GDM1 (cell line): ENCODE measurements around the gene CENPF.
"Not testable (repeated sequence)": the region's sequence is repeated elsewhere in the genome, so short reads cannot be mapped to it uniquely, and the experiment has no call there.

ENCODE experiments used
- DNase-seq: peaks from one replicate; lab custom pipeline; 2025; lab: John Stamatoyannopoulos, UW

CENPF gene

DNA sequence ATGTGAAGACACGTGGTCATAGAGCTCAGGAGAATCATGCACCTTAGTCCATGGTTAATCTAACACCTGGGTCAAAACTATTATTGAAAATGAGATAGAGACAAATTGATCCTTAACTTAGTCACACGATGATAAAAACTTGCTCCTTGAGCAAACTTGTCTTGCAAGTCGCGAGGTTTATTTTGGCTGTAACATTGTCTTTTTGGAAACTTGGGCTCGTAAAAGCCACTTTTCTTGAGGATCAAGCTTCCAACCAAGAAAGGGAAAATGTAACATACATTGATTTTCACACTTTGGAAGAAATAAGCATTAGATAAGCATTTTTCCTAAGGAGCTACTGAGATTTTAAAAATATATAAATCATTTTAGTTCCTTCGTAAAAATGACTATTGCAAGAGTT lies 19.9 kb upstream of the CENPF start:
- no peak for DNase-seq

DNA sequence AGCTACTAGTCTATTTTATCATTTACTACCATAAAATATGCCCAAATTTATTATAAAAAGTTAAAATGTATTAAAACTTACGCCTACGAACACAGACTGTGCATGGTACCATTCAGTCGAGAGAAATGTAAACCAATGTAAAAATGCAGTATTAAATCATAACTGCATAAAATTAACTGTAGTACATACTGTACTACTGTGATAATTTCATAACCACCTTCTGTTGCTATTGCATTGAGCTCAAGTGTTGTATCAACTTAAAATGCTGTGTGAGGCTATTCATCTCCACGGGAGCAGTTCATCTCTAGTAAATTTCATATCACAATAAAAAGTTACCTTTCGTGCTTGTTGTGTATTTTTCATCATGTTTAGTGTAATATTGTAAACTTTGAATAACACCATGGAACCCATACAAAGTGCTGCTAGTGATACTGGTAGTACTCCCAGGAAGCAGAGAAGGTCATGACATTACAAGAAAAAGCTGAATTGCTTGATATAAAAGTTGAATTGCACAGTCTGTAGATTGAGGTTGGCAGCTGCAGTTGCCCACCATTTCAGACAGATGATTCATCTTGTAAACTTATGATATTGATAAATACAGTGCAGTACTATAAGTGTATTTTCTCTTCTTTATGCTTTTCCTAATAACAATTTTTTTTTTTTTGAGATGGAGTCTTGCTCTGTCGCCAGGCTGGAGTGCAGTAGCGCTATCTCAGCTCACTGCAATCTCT lies 19.0 kb upstream of the CENPF start:
- DNase-seq = no peak

DNA sequence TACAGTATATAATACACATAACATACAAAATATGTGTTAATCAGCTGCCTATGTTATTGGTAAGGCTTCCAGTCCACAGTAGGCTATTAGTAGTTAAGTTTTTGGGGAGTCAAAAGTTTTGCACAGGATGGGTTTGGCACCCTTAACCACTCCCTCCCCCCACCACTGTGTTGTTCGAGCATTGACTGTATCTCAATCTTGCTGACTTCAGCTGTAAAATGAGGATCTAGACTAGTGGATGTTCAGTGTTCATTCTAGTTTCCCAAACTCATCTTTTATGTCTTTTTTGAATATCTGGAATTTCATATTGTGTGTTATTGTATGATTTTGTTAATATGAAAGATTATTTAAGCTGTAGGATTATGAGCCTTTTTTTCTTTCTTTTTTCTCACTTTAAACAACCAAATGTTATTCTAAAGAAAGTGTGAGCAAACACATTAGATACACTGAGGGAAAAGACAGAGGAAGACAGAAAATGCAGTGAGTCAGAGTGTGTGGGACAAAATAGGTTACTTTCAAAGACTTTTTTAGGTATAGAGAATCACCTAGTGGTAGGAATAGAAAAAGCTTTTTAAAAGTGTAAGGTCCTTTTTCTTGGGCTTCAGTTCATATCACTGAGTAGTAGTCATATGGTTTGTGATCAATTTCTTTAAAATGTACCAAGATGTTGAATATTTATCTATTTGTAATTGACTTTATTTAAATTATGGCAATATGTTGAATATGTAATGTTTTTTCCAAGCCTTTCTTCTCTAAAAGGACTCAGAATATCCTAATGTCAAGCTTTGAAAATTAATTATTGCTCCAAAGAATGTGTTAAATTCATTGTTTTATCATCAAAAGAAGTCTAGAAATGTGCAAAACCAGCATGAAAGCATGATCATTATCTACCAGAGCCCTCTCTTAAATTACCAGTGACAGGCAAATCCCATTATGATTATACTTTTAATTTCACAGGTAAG lies 17.9 kb upstream of the CENPF start:
- DNase-seq = peak; percentile 4

DNA sequence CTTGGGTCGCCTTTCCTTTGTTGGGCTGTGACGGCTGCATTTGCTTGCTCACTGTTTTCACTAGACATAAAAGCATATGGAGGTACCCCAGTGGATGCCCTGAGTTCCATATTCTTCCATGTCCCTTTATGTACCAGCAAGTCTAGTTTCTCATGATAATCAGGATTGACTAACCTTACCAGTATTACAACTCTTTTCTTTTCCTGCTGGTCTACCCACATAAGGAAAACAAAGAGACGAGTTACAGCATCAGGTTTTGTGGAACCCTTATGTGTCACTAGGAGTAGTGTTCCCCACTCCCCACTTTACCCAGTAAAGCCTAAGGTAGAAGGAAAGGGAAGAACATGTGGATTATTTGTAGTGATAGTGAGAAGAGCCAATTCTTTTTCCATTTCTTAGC lies 16.4 kb upstream of the CENPF start:
- DNase-seq = no peak

DNA sequence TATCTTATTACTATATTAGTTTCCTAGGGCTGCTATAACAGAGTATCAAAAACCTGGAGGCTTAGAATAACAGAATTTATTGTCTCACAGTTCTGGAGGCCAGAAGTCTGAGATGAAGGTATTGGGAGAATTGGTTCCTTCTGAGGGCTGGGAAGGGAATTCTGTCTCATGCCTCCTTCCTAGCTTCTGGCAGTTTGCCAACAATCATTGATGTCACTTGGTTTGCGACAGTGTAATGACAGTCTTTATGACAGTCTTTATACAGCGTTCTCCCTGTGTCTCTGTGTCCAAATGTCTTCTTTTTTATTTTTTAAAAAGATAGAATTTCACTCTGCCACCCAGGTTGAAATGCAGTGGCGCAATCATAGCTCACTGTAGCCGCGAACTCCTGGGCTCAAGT lies 15.8 kb upstream of the CENPF start:
- DNase-seq = no peak

DNA sequence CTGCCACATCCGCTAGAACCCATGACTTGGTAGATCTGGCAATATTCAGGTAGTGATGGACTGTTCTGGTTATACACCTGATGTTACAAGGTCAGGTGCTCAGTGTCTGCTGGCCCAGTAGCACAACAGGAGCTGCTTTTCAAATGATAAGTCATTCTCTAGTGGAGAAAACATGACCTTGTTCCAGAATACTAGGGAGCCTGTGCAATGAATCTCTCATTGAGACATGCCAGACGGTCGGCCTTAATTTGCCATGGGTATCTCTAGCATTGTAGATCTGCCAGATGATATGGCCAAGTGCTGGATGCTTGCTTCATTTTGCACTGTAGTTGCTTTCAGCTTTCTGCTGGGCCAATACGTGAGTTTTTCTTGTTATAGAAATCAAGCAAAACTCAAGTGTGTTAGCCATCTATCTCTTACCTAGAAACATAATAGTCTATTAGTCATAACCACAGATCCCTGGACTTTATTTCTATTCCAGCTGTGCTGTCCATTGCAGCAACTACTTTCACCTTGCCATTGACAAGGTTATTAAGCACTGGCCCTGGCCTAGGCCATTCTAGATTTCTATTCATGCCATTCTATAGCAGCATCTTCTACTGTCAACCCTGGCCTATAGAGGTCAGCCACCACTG lies 13.9 kb upstream of the CENPF start:
- no peak for DNase-seq

DNA sequence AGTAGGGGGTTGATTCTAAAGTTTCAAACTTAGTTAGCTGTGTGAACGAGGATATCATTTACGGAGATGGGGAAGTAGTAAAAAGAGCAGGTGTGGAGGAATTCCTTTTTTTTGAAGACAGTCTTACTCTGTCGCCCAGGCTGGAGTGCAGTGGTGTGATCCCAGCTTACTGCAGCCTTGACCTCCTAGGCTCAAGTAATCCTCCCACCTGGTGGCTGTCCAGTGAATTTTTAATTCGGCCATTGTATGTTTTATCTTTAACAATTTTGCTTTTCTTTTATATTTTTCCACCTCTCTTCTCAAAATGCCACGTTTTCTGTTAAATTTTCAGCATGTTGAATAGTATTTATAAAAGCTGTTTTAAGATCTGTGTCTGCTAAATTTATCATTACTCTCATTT lies 12.3 kb upstream of the CENPF start:
- no peak for DNase-seq

DNA sequence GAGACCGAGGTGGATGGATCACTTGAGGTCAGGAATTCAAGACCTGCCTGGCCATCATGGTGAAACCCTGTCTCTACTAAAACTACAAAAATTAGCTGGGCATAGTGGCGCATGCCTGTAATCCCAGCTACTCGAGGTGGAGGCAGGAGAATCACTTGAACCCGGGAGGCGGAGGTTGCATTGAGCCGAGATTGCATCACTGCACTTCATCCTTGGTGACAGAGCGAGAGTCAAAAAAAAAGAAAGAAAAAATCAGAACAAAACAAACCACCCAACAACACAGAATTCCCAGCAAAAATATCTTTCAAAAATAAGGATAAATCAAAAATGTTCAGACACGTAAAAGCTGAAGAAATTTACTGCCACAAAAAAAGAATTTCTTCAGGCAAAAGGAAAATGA lies 11.1 kb upstream of the CENPF start:
- not testable (repeated sequence) for DNase-seq

DNA sequence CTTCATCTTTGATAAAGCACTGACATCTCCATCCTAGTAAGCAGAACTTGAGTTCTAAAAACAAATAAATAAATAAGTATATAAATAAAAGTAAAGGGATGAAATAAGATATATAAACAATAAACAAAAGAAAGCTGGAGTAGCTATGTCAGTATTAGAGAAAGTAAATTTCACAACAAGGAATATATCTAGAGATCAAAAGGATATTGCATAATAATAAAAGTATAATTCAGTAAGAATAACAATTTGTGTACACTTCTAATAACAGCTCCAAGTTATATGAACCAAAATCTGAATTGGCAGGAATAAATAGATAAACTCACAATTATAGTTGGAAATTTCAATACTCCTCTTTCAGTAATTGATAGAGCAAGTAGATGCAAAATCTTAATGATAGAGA lies 9.8 kb upstream of the CENPF start:
- no peak for DNase-seq

DNA sequence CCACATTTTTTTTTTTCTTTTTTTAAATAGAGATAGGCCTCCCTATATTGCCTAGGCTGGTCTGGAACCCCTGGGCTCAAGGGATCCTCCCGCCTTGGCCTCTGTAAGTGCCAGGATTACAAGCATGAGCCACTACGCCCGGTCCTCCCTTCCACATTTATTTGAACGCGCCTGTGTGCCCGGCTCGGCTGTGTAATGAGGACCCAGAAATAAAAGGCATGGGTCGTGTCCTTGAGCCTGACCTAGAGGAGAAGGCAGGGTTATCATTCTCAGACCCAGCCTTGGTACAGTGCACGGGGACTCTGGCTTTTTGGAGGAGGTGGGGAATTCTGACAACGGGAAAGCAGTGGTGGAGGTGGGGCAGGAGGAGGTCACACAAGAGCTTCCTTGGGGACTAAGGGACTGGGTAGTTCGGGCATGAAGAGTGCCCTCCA lies 841 bp downstream of the CENPF start:
- no peak for DNase-seq

DNA sequence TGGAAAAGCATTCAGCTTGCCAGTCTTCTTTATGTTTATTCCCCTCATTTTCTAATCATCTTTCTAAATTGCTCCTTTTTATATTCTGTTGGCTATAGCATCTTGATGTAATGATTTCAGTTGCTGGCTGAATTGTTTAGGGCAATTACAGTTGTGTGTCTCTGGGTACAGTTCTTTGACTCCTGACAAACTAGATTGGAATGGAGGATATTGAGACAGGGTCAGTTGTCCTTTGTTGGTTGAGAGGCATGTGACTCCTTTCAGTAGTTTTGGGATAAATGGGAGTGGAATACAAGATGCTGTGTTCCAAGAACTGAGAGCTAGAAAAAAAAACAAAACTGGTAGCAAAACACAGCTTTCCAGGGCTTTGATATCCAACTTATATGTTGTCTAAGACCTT lies 1.5 kb downstream of the CENPF start:
- DNase-seq = no peak

DNA sequence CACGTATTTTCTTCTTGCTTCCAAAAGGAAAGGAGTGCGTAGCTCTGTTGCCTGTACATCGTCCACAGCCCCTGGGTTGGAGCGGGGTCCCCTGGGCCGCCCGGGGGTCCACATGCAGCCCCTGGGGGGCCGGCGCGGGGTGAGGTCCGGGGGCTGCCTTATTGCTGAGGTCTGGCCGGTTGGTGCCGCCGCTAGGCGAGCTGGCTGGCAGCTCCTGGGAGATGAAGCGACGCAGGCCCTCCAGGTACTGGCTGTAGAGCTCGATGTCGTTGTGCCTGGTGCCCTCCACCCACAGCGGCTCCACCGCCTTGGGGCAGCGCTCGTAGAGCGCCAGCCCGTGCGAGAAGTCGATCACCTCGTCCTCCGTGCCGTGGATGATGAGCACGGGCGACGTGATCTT lies 2.5 kb downstream of the CENPF start:
- not testable (repeated sequence) for DNase-seq

DNA sequence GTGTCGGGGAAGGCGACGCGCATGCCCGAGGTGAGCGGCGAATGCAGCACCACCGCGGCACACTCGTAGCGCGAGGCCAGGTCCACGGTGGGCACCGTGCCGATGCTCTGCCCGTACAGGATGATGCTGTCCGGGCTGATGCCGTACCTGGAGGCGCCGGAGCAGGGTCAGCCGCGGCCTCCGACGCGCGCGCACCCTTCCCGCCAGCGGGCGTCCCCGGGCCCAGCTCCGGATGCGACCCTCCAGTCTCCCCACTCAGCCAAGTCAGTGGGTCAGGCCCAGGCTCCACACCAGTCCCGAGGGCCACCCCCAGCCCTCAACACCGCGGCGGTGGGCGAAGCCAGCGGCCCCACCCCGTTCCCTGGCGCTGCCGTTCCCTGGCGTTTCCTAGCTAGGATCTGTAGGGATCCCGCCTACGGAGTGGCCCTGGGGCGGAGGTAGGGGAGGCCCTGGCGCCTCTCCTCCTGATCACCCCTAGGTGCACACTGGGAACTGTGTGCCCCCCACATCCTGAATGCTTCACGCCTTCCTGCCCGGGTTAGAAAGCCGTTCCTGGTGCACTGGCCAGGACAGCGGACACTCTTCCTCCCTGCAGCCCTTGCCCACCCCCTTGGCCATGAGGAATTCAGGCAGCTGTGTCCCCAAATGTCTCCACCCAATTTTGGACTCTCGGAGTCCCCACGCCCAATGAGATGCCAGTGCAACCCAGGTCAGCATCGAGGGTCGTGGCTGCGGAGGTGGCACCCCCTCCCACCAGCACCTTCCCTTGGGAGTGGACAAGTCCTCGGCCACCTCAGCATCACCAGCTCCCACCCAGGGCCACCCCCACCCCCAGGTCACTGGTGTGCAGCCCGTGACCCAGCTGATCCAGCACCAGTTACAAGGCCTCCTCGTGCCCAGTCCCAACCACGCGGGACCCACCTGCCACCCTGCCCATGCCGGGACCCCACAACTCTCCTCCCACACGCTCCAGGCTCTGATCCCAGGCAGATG lies 3.2 kb downstream of the CENPF start:
- DNase-seq = not testable (repeated sequence)

DNA sequence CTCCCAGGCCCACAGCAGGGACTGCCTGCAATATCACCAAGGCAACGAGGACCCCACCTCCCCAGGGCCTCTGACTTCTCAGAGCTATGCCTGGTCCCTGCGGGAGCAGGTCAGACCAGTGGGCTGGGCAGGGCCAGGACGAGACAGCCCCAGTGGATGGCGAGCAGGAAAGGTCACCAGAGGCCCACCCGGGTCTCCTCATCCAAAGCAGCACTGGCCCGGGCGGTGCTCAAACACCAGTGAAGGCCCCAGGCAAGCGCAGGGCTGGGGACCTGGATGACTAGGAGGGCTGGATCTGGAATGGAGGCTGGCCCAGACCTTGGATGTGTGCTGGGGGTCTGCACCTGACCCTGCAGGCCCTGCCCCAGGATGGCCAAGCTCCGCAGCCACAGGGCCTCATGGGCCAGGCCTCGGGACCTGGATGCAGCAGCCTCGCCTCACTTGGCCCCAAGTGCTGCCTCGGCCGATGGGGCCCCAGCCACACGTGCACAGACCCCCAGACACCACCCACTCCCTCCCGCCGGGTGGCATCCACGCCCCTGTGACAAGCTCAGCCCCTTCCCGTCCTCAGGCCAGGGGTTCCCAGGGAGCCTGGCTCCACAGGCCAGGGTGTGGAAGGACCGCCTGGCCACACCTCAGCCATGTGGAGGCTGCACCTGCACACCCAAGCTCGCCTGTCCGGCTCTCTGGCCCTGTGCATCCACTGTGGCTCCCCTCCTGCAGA lies 4.7 kb downstream of the CENPF start:
- DNase-seq = not testable (repeated sequence)

DNA sequence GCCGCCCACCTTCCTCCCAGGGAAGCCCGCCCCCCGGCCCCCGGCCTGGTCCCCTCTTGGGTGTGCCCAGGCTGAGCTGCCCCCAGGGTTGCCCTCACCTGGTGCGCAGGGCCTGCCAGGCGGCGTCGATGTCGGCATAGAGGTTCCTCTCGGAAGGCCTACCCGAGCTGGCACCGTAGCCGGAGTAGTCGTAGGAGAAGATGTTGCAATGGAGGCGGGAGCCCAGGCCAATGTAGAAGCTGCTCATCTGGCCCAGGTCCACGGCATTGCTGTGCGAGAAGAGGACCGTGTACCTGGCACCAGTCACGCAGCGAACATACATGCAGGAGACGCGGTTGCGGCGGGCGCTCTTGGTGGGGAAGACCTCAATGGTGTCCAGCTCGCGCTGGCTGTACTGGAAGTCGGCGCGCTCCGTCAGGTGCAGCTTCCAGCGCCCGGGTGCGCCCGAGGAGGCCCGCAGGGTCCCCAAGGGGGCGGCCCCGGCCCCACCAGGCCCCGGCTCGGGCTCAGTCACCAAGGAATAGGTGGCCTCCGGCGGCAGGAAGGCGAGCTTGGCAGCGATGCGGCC lies 5.3 kb downstream of the CENPF start:
- DNase-seq = not testable (repeated sequence)

DNA sequence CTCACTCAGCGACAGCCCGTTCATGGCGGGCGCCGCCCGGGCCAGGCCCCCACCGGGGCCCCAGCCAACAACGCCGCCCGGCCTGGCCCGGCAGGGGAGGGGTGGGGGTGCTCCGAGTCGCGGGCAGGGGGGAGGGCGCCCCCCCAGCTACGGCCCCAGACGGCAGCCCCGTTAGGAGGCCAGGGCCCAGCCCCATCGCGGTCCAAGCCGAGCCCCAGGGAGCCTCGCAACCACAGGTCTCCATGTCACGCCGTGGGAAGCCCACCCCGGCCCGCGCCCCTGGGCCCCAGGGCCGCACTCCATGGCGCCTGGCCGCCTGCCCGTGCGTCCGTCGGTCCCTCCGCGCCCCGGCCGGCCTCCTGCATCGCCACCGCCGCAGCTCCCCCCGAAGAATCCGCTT lies 5.8 kb downstream of the CENPF start:
- not testable (repeated sequence) for DNase-seq

DNA sequence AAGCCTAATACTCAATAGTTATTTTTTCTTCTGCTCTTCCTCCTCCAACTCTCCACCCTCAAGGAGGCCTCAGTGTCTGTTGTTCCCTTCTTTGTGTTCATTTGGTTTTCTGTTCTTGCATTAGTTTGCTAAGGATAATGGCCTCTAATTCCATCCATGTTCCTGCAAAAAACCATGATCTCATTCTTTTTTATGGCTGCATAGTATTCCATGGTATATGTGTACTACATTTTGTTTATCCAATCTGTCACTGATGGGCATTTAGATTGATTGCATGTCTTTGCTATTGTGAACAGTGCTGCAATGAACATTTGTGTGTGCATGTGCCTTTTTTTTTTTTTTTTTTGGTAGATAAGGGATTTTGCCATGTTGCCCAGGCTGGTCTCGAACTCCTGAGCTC lies 6.7 kb downstream of the CENPF start:
- no peak for DNase-seq

DNA sequence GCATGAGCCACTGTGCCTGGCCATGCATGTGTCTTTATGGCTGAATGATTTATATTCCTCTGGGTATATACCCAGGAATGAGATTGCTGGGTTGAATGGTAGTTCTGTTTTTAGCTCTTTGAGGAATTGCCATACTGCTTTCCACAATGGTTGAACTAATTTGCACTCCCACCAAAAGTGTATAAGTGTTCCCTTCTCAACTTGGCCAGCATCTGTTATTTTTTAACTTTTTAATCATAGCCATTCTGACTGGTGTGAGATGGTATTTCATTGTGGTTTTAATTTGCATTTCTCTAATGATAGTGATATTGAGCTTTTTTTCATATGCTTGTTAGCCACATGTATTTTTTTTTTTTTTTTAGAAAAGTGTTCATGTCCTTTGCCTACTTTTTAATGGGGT lies 7.1 kb downstream of the CENPF start:
- DNase-seq = not testable (repeated sequence)

DNA sequence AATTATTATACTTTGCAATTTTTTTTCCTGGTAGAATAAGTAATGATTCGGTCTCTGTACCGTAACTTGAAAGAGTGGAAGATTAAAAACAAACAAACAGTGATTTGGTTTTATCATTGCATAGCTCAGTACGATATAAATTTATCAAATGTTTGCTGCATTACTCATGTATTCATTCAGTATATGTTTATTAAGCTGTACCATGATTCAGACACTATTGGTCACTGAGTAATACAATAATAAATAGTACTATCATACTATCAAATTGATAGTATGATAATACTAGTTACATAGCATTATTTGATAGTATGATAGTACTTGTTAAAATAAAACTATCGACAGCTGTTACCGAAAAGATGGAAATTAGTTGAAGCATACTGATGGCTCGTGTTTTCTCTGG lies 12.1 kb downstream of the CENPF start:
- DNase-seq = no peak

DNA sequence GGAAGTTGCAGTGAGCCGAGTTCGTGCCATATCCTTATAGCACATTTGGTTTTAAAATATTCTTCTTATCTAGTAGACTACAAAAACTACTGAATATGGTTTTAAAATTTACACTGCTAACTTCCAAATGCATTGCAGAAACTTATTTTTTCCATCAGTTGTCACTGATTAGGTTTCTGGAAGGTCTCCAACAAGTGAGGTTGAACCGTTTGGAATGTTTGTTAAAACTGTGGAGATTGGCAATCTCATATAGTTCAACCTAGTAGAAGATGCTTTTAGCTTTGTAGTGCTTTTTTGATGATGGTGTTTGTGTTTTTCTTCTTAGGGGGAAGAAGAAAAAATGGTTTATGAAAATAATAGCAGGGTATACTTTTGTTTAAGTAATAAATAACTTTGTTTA lies 12.9 kb downstream of the CENPF start:
- DNase-seq = no peak
